HG03439 (cell line): ENCODE measurements around the gene PMEPA1.

Experiments
- ATAC-seq: cut with Tn5 transposase; IDR thresholded peaks from one replicate; pipeline ENCODE4 v1.9.1; 2021; ENCODE audit warnings: mild to moderate bottlenecking, moderate library complexity; ENCODE audit not compliant: unreplicated experiment

Gene PMEPA1

DNA sequence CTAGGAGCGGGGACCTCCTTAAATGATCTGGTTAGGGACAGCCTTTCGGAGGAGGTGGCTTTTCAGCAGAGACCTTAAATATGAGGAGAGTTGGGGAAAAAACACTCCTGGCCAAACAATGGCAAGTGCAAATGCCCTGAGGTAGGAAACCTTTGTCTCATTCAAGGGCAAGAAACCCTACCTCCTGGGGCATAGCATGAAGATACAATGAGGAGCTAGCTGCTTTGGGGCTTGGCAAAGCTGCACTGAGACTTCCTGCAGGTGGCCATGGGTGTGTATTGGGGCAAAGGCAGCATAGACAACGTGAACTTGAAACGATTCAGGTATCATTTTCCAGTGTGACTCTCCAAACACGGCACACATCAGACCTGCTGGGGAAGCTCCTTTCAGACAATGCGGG lies 30.7 kb downstream of the PMEPA1 start:
- no peak for ATAC-seq

DNA sequence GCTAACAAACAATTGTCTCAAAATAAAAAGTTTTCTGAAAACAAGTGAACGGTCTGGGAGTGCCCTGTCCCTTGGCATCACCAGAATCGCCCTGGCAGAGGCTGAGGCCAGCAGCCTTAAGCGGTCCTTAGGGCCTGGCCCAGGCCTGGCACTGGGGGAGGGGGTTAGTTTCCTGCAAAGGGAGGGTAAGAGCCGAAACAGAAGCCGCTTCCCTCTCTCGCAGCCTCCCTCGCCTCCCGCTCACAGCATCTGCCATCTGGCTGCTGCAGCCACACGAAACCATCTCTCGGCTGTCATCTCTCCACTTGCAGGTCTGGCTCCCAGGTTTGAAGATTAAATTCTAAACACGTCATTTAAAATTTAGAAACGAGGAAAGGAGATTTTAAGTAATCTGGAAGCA lies 31.5 kb downstream of the PMEPA1 start:
- ATAC-seq = no peak

- ATAC-seq = no peak
Observed at GRCh38 chr20:57677584-57677982, 32.2 kb downstream of the PMEPA1 start.

DNA sequence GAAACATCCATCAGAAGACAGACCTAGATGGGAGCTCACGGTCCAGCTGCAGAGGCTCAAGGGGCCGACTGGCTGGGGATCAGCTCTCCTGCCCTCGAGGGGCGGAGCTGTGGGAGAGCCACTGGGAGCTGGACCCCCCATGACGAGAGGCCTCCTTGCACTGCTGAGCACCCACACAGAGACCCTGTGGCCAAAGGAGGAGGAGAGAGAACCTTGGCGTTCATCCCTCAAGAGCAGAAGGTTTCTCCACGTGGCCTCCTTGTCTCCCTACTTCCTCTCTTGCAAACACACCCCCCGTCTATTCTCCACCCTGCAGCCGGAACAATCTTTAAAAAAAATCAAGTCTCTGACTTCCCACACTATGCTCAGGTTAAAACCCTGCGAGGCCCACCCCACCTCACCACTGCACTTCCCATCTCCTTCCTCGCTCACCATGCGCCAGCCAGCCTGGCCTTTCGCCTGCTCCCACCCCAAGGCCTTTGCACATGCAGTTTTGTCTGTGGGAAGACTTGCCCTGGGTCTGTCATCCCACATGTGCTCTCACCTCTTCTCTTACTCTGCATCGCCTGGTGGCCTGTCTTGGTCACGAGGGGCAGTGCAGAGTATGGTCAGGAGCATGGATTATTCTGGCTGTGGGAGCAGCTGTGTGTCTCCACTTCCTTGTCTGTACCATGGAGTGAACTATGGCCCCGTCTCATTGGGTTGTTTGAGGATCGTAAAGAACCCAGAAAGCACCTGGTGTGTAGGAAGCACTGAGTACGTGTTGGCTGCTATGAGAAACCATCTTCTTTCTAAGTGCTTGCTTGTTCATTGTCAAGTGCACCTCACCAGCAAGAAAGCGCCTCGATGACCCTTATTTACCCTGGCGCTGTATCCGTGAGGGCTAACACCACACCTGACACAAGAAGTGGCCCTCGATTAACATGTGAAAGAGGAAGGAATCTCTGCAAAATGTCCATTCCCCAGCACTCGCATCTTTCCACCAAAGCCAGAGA lies 32.9 kb downstream of the PMEPA1 start:
- ATAC-seq = no peak

DNA sequence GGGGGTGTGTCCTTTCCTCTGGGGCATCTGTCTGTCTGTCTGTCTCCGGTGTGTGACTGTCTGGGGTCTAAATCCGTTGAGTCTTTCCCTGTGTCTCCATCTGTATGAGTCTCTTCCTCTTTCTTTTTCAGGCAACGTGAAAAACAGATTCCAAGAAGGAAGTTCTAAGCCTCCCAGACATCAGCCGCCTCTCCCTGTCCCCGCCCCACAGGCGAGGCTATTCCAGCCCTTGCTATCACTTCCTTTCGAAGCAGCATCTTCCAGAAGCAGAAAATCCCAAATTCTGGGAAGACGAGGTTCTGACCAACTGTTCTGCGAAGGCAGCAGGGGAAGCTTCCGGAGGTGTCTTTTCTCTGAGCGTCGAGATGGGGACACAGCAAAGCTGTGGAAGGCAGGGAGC lies 34.0 kb downstream of the PMEPA1 start:
- no peak for ATAC-seq

- ATAC-seq = no peak
Observed at GRCh38 chr20:57672953-57673575, 36.8 kb downstream of the PMEPA1 start.

DNA sequence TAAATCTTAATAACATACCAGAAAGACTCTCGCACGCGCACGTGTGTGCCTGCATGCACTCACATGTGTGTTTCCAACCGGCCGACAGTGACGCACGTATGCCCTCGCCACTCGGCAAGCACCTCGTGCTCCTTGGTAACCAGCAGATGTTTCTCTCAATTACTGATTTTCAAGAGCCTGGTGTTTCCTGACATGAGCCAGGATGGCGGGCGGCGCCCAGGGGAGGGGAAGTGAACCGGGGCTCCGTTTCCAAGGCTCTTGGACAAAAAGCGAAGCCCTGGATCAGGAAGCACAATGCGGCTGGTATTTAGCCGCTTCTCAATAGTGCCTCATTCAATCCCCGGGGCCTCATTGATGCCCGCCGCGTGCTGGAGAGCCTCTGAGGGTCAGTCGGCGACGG lies 37.7 kb downstream of the PMEPA1 start:
- no peak for ATAC-seq

GRCh38 chr20:57671662-57672061 lies 38.2 kb downstream of the PMEPA1 start:
- no peak for ATAC-seq

DNA sequence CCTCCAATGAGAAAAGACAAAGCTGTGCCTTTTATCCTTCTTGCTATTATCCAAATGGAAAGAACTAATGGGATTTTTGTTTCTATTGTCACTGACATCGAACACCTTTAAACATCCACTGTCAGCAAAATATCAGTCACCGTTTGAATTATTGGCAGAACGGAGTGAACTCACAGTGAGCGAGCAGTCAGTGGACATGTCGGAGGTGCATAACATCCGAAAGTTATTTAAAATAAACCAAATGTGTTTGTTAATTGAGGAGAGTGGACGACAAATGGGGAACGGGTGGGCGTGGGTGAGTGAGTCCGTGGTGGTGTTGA lies 38.8 kb downstream of the PMEPA1 start:
- no peak for ATAC-seq

DNA sequence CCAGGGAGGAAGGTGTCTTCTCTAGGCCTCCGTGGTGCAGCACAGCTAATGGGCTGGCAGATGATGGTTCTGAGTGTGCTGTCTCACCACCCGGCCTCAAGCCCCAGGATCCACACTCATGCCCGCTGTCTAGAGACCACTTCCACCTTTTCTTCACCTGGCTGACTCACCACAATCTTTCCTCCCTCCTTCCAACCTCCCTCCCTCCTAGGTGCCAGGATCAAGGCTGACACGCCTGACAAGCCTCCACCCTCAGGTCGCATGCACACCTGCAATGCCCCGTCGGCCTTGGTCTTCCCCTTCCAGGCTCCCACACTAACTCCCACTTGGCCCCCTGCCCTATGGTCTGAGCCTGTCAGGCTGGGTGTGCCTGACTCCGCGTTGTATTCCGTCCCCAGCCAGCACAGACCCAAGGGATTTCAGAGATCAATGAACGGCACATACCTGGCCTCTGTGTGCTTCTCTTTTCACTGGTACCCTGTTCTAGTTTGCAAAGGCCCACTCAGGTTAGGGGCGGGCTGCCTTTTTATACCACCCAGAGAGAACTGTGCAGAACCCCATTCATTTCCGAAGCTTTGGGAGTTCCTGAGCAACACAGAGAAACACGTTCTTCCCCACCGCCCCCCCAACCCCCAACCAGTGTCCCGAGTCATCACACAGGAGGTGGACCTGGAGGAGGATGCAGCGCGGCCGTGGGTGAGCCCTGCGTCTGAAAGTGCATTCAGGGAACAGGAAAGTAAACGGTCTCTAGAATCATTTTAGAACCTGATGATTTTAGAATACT lies 39.3 kb downstream of the PMEPA1 start:
- no peak for ATAC-seq

DNA sequence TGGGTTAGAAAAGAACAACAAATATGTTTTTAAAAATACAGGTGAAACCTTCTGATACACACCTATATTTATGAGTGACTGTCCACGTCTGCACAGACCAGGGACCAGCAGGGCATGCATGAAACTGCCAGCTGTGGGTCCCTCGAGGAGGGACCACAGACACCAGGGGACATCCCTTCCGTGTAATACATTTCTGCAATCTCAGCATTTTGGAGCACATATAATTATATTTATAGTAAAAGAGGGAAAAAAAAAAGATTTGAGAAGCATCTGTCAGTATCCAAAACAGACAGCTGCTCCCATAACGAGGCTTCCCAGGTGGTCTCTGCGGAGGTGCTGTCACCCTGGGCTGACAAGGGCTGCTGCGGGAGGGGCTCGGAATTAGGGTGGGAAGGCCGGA lies 40.2 kb downstream of the PMEPA1 start:
- no peak for ATAC-seq

GRCh38 chr20:57667924-57668782 lies 41.7 kb downstream of the PMEPA1 start:
- ATAC-seq = no peak

DNA sequence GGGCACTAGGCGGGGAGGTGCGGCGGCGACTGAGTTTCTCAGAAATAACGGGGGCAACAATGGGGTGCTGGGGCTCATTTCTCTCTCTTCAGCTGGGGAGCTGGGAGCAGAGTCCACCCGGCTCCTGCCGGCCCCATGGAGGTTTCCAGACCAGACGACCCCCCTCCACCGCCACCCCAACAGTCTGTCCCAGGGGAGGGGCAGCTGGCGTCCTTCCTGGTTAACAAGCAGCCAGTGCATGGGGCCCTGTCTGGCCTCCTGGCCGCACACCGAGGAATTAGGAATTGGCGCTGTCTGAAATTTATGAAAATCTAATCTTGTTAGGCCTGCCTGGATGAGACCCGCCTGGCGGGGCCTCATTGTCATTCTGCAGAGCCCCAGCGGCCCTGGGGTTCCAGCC lies 42.4 kb downstream of the PMEPA1 start:
- ATAC-seq = no peak

GRCh38 chr20:57666834-57667157 lies 43.0 kb downstream of the PMEPA1 start:
- ATAC-seq = no peak

DNA sequence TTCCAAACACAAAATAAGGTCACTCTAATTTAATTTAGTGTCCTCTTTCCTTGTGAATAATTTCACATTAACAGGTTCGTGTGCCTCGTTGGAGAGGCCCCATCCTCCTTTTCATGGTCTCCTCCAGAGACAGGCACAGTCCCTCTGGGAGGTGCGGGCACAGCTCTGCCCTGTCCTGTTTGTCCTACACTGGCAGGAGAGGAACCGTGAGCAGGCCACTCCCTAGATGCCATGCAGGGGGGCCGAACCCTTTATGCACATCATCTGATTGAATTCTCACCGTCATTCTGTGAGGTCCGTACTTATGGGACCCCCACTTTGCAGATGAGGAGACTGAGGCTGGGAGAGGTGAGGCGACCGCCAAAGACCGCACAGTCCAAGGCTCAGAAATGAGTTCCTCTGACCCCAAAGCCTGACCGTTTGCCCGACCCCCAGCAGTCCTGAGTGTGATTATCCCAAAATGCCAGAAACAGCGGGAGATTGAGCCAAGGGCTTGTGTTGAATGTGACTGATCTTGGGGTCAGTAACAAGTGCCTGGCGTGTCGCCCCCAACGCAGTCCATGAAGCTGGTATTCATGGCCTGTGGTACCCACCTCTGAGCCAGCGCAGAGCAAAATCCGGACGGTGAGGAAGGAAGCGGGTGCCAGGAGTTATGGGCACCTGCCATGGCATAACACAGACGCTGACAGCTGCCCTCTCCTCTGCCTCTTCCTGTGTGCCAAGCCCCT lies 43.5 kb downstream of the PMEPA1 start:
- ATAC-seq = no peak

- no peak for ATAC-seq
Observed at GRCh38 chr20:57665589-57665971, 44.2 kb downstream of the PMEPA1 start.

- no peak for ATAC-seq
Observed at GRCh38 chr20:57664924-57665588, 44.8 kb downstream of the PMEPA1 start.

DNA sequence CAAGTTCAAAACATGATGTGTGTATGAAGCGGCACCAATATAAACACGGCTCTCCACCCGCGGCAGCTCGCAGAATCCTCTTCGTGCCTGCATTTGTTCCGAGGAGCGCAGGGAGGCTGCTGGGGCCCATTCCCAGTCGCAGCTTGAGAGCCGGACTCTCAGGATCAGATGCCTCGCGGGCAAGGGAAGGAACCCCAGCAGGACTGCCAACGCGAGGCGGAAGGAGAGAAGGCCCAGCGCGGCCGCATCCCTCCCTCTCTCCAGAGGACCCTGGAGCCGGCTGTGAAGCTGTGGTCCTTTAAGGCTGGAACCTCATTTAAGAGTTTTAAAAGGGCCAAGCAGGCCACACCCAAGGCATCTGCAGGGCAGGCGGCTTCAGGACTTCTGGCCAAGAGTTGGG lies 45.3 kb downstream of the PMEPA1 start:
- ATAC-seq = no peak

DNA sequence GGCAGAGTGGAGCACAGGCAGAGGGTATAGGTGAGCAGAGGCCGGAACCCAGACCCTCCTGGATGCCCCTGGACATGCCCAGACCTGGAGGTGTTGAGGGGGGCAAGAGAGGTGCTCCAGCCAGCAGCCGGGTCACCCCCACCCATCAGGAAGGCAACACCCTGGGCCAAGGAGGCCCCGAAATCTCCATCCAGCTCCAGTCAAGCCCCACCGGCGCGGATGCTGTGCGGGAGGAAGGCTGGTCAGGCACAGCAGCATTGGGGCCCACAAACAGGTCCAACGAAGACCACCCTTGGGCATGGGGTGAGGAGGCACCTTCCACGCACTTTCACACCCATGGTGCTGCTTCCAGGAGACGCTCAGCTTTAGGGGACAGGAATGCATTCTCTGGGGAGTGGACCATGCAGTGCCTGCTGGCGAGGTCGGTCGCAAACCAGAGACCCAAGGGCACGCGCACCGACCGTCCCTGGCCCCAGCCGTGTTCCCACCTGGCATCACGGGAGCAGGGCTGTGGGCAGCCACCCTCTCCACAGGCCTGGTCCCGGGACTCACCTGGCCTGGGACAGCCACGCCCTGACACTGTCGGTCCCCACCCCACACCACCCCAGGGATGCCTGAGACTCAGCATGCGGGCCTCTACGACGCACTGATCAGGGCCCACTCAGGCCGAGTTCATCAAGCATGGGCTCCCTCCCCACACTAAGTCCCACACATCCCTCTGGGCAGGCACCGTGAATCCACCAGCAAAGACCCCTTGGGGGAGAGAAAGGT lies 45.9 kb downstream of the PMEPA1 start:
- no peak for ATAC-seq
